SK-N-SH treated with all-trans-retinoic acid at 6 μM for 48 hours (cell line): Measurements from ENCODE around the gene CBFA2T3.

Experiments
- TF ChIP-seq, protein P1 (sequence below): fragments of 250-450 bp; sonication (Bioruptor Pico); IDR thresholded peaks from 2 replicates; pipeline ENCODE4 v1.8.0; 2020; ENCODE audit warnings: mild to moderate bottlenecking, moderate library complexity, borderline replicate concordance
- TF ChIP-seq, protein P2 (sequence below): fragments of 250-450 bp; sonication (Bioruptor Pico); IDR thresholded peaks from 2 replicates; pipeline ENCODE4 v1.5.1; 2020; ENCODE audit warnings: low read depth, mild to moderate bottlenecking, moderate library complexity
- TF ChIP-seq, protein P3 (sequence below): fragments of 250-450 bp; sonication (Bioruptor Pico); IDR thresholded peaks from 2 replicates; pipeline ENCODE4 v1.8.0; 2021; ENCODE audit warnings: low read depth, mild to moderate bottlenecking, moderate library complexity, borderline replicate concordance

GRCh38 chr16:88883946-88884345 is 93.1 kb downstream of the CBFA2T3 start:
- TF ChIP-seq, protein P1, sequence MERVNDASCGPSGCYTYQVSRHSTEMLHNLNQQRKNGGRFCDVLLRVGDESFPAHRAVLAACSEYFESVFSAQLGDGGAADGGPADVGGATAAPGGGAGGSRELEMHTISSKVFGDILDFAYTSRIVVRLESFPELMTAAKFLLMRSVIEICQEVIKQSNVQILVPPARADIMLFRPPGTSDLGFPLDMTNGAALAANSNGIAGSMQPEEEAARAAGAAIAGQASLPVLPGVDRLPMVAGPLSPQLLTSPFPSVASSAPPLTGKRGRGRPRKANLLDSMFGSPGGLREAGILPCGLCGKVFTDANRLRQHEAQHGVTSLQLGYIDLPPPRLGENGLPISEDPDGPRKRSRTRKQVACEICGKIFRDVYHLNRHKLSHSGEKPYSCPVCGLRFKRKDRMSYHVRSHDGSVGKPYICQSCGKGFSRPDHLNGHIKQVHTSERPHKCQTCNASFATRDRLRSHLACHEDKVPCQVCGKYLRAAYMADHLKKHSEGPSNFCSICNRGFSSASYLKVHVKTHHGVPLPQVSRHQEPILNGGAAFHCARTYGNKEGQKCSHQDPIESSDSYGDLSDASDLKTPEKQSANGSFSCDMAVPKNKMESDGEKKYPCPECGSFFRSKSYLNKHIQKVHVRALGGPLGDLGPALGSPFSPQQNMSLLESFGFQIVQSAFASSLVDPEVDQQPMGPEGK (CRISPR knock-in tag): no peak
- TF ChIP-seq, protein P2, sequence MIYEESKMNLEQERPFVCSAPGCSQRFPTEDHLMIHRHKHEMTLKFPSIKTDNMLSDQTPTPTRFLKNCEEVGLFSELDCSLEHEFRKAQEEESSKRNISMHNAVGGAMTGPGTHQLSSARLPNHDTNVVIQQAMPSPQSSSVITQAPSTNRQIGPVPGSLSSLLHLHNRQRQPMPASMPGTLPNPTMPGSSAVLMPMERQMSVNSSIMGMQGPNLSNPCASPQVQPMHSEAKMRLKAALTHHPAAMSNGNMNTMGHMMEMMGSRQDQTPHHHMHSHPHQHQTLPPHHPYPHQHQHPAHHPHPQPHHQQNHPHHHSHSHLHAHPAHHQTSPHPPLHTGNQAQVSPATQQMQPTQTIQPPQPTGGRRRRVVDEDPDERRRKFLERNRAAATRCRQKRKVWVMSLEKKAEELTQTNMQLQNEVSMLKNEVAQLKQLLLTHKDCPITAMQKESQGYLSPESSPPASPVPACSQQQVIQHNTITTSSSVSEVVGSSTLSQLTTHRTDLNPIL (CRISPR knock-in tag): no peak
- TF ChIP-seq, protein P3, sequence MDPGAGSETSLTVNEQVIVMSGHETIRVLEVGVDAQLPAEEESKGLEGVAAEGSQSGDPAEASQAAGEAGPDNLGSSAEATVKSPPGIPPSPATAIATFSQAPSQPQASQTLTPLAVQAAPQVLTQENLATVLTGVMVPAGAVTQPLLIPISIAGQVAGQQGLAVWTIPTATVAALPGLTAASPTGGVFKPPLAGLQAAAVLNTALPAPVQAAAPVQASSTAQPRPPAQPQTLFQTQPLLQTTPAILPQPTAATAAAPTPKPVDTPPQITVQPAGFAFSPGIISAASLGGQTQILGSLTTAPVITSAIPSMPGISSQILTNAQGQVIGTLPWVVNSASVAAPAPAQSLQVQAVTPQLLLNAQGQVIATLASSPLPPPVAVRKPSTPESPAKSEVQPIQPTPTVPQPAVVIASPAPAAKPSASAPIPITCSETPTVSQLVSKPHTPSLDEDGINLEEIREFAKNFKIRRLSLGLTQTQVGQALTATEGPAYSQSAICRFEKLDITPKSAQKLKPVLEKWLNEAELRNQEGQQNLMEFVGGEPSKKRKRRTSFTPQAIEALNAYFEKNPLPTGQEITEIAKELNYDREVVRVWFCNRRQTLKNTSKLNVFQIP (CRISPR knock-in tag): no peak
